Activated CD4-positive, alpha-beta T cell treated with anti-CD3 and anti-CD28 coated beads for 4 hours (primary cell): ENCODE measurements around the gene ZNF613.
"Not testable (repeated sequence)": the region's sequence is repeated elsewhere in the genome, so short reads cannot be mapped to it uniquely, and the experiment has no call there.

Experiments
- DNase-seq, 2 donors: peaks; one replicate each; pipeline ENCODE4 v3.0.0-alpha.2; 2020

Gene ZNF613

DNA sequence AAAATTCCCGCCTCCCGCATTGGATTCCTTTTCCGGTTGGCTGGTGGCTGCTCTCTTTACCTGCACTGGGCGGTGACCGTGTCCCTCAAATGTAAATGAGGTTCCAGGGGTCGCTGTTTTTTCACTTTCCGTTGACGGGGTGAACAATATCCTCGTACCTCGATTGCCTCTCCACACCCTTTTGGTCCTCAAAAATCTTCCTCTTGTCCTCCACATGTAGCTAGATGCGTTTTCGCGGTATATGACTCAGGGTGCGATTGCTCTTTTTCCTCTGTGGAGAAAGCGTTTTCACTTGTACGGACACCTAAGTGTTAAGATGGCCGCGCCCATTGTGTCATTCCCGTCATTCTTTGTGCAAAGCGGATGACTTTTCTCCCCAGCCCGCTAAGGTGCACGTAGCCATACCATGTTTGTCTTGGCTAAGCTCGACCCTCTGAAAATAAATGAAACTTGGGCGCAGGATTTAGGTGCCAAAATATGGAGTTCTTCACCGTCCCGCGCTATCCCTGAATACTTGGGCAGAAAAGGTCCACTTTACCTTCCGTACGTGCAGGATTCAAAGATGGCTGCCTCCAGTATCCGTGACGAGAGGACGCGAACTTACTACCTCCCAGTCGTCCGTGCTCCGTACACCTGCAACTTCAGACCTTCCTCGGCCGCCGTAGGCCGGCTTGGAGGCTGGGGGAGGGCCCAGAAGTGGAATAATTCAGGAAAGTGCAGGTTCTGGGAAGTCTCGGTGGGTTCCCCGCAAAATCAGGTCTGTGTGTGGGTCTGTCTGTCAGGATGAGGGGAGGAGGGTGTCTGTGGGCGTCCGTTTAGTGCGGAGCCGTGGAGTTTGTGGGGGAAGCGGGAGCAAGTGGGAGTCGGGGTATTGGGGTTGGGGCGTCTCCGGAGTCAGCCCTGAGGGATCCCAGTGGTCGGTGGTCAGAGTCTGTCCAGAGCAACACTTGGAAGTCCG lies at the start of gene ZNF613:
ZNF613 (plus strand) TSS at position 689 of the 958 bp plus-strand sequence. CDS start 8,749 bp downstream, outside the sequence.
- DNase-seq: peak; percentile 85 to 89

DNA sequence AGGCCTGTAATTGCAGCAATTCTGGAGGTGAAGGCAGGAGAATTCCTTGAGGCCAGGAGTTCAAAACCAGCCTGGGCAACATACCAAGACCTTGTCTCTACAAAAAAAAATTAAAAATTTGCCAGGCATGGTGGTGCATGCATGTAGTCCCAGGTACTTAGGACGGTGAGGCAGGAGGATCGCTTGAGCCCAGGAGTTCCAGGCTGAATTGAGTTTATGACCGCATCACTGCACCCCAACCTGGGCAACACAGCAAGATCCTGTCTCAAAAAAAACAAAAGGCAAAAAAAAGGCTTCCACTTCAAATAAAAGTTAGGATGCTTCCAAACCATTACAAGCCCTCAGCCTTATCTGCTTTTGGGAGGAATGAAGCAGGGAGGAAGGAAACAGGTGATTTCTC lies 44.8 kb upstream of the ZNF613 start:
- no peak for DNase-seq

GRCh38 chr19:51884713-51885112 lies 42.6 kb upstream of the ZNF613 start:
- DNase-seq: no peak

DNA sequence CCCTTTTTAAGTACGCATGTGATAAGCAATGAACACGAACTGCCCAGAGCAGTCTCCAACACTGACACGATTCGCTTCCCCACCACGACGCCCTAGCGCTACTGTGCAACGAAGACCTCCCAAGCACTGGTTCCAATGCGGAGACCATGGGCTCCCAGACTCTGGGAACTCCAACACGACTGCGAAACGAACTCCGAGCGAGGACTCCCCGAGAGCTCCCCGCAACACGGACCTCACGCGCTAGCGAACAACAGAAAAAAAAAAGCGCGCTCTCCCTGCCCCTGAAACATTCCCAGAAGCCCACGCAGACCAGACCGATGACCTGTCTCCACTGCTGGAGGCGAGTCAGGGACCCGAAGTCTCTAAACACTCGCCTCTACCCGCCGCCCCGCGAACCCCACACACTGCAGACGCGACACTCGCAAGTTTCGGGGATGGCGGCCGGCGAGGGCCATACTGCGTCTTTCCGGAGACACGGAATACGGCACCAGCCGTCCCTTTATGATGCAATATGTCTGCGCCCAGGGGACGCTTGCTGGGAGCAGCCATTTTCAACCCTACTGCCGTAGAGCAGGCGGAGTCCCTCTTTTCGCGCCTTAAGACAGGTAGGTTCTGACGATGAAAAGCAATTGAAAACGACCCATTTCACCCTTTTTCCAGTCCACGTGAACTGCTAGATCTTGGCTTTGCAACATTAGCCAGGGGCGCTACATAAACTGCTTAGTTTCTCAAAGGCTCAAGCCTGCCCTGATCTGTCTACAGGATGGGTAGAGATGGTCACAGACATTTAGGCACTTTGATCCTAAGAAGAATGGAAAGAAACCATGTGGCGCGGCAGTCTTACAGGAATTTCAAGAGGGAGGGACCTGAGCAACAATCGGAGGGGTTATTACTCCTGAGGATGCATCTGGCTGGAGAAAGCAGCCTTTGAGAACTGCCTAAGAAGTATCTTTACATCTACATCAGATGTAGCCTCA lies 39.5 kb upstream of the ZNF613 start, which contains the start of gene ZNF577:
ZNF577 (minus strand) TSS at position 430 of the 977 bp plus-strand sequence. CDS start 7,569 bp downstream, outside the sequence.
- DNase-seq: peak; percentile 48 to 51

DNA sequence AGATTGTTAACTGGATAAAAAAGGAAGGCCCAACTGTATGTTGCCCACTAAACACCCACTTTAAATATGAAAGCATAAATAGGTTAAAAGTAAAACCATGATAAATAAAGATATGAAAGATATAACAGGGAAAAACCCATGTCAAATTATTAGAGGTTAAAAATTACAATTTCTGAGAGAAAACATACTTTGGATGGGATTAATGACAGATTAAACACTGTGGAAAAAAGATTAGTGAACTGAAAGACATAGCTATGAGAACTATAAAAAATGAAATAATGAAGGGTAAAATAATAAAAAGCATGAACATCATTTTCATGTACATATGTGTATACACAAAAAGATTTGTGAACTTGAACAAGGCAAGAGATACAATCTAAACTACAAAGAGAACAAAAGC lies 37.3 kb upstream of the ZNF613 start:
- DNase-seq: no peak

- no peak for DNase-seq
These were observed 36.0 kb upstream of the ZNF613 start for GRCh38 chr19:51891193-51891747.

GRCh38 chr19:51901860-51902259 lies 25.4 kb upstream of the ZNF613 start:
- no peak for DNase-seq

DNA sequence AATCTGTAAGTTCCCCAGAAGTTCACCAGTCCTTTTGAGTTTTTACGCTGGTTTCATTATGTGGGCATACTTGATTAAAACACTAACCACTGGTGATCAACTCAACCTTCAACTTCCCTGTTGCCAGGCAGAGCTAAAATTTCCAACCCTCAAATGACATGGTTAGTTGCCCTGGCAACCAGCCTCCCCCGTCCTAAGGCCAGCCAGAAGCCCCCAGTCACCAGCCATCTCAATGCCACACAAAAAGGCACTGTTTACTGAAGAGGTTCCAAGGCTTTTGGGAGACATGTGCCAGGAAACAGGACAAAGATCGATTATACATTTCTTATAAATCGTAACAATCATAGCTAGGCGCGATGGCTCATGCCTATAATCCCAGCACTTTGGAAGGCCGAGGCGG lies 24.1 kb upstream of the ZNF613 start:
- DNase-seq: no peak

- peak; percentile 79 to 80 for DNase-seq
These were observed 22.7 kb upstream of the ZNF613 start, which contains the start of gene ZNF649 for GRCh38 chr19:51904331-51905165. ZNF649 (minus strand) TSS chr19:51905017; CDS start chr19:51900107, 4,910 bp downstream.

- no peak for DNase-seq
These were observed 22.1 kb upstream of the ZNF613 start for GRCh38 chr19:51905206-51905605.

DNA sequence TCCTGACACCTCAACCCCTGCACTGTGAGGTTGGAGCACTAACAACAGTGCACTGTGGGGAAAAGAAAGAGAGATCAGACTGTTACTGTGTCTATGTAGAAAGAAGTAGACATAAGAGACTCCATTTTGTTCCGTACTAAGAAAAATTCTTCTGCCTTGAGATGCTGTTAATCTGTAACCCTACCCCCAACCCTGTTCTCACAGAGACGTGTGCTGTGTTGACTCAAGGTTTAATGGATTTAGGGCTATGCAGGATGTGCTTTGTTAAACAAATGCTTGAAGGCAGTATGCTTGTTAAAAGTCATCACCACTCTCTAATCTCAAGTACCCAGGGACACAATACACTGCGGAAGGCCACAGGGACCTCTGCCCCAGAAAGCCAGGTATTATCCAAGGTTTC lies 21.6 kb upstream of the ZNF613 start:
- DNase-seq: not testable (repeated sequence)

GRCh38 chr19:51906108-51906507 lies 21.2 kb upstream of the ZNF613 start:
- not testable (repeated sequence) for DNase-seq

GRCh38 chr19:51907981-51908380 lies 19.3 kb upstream of the ZNF613 start:
- DNase-seq: not testable (repeated sequence)

DNA sequence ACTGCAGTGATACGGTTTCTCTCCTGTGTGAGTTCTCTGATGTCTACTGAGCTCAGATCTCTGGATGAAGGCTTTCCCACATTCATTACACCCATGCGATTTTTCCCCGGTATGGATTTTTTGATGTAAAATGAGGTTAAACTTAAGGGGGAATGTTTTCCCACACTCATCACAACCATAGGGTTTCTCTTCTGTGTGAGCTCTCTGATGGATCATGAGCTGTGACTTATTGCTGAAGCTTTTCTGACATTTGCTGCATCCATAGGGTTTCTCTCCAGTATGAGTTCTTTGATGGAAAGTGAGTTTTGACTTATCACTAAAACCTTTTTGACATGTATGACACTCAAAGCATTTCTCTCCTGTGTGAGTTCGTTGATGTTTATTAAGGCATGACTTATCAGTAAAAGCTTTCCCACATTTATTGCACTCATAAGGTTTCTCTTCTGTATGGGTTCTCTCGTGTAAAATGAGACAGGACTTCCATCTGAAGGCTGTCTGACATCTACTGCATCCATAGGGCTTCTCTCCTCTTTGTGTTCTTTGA lies 11.9 kb upstream of the ZNF613 start:
- DNase-seq: no peak

DNA sequence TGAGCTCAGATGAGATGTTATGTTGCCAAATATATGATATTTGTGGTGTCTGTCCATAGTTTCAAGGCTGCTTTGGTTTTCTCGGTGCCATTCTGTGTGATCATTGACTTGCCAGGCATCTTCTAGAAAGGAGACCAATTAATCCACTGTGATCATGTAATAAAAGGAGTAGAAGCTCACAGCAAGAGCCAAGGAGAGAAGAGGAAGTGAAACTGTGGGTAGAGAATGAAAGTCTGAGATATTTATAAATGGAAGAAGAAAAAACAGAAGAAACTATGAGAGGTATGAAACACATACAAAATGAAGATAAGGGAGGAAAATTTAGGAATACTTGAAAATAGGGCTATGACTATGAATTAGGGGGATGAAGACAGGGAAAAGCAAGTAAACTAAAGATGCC lies 11.1 kb upstream of the ZNF613 start:
- DNase-seq: no peak

GRCh38 chr19:51919606-51920005 lies 7.7 kb upstream of the ZNF613 start:
- DNase-seq: no peak

GRCh38 chr19:51921949-51922348 lies 5.3 kb upstream of the ZNF613 start:
- no peak for DNase-seq

DNA sequence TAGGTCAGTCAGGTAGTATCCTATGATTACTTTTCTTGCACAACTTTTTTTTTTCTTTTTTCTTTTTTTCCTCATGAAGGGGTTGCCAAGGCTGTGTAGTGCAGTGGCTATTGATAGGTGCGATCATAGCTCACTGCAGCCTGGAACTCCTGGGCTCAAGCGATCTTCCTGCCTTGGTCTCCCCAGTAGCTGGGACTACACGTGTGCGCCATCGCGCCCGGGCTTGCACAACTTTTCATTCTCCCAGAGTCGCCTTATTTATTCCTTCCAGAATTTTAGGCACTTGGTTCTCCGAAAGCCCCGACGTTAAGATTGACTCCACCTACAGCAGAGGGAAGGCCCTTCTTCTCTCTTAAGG lies 867 bp upstream of the ZNF613 start:
- no peak for DNase-seq

GRCh38 chr19:51927859-51928258 lies 587 bp downstream of the ZNF613 start:
- no peak for DNase-seq

DNA sequence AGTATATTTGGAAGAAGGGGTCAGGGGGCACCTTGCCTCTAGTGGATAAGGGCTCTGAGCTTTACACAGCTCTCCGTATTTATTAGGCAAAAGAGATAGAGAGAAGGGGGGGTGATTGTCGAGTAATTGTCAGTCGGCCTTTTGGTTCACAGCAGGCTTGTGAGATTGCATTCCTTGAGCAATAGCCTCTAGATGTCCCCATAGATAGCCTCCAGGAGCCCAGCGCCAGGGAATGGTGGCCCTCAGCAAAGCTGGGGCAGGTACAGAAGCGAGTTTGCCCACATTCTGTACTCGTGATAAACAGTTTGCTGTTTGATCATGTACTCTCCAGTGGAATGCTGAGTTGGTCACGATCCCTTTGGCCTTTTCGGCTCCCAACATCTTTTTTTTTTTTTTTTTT lies 4.6 kb downstream of the ZNF613 start:
- DNase-seq: no peak

DNA sequence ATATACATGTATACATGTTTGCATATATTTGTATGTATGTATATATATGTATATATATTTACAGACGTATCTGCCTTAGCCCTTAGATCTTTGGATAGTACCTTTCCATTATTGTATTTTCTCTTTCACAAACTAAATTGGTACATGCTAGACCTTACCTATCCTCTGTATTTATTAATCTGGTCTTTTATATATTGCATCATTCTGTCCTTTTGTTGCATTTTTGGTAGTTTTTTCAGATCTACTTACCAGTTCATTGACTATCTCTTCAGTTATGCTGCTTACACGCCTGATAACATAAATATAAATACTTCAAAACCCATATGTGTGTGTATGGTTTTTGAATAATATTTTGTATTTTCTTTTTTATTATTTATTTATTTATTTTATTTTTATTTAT lies 11.7 kb downstream of the ZNF613 start:
- no peak for DNase-seq
